MCF 10A (cell line): ENCODE data around the gene METTL26. TPM values are rescaled to one million over a fixed set of nuclear protein-coding genes. Genes with fewer than 3 reads are reported as not detected.

Experiments
- BruUV-seq: library from RNA; stranded (reverse); fragments of 400-500 nt; replicated peaks from 2 replicates; lab custom pipeline; 2021; lab: Mats Ljungman, UMichigan
- CTCF ChIA-PET: fragments of 300-600 bp; sonication (Branson Sonifier 250); formaldehyde crosslinking; extraction: SDS; loops from one replicate; lab custom pipeline; 2021; ENCODE audit warnings: antibody characterized with exemption, inconsistent platforms; lab: Yijun Ruan, JAX
- POLR2A ChIA-PET: fragments of 300-600, 350-650 bp; sonication (Branson Sonifier 250); formaldehyde crosslinking; extraction: SDS; loops from one replicate; lab custom pipeline; 2020; ENCODE audit warnings: antibody characterized with exemption, inconsistent platforms; lab: Yijun Ruan, JAX
- DNase-seq: peaks from one replicate; pipeline ENCODE4 v3.0.0-alpha.2; 2018; ENCODE audit not compliant: unreplicated experiment
- H3K27ac Mint-ChIP-seq: one replicate; pipeline ENCODE4 v1.8.0; 2022; ENCODE audit warnings: mild to moderate bottlenecking, low read depth, mixed read lengths; ENCODE audit not compliant: unreplicated experiment
- H3K27me3 Mint-ChIP-seq: one replicate; pipeline ENCODE4 v1.8.0; 2022; ENCODE audit warnings: mixed read lengths; ENCODE audit not compliant: insufficient read depth, unreplicated experiment
- H3K36me3 Mint-ChIP-seq: one replicate; pipeline ENCODE4 v1.8.0; 2022; ENCODE audit warnings: mild to moderate bottlenecking, moderate library complexity, mixed read lengths; ENCODE audit not compliant: insufficient read depth, unreplicated experiment
- H3K4me1 Mint-ChIP-seq: one replicate; pipeline ENCODE4 v1.8.0; 2022; ENCODE audit warnings: mixed read lengths; ENCODE audit not compliant: insufficient read depth, unreplicated experiment
- H3K4me3 Mint-ChIP-seq: one replicate; pipeline ENCODE4 v1.8.0; 2022; ENCODE audit warnings: mild to moderate bottlenecking, moderate library complexity, mixed read lengths; ENCODE audit not compliant: unreplicated experiment
- H3K9me3 Mint-ChIP-seq: one replicate; pipeline ENCODE4 v1.8.0; 2022; ENCODE audit warnings: mixed read lengths; ENCODE audit not compliant: unreplicated experiment
- intact Hi-C: fragments of 100-400 bp; cut with micrococcal nuclease; formaldehyde crosslinking; loops from 2 replicates; pipeline ENCODE4 v1.14.1; 2022
- total RNA-seq: library from RNA; stranded (reverse); gene quantifications from 2 replicates; pipeline ENCODE4 v1.2.3, GENCODE V29; 2022
- TF ChIP-seq, protein P1 (sequence below): fragments of 200-600 bp; IDR thresholded peaks from one replicate; pipeline ENCODE4 v1.8.0; 2022; ENCODE audit warnings: antibody characterized with exemption, mild to moderate bottlenecking; ENCODE audit not compliant: unreplicated experiment

METTL26 gene
- total RNA-seq, 1 experiment from 2014 or later, result 106 TPM

- Mint-ChIP-seq H3K4me3 (no peak within 1 kb of the TSS), H3K27ac (no peak within 1 kb of the TSS), H3K36me3 (peaks cover 47% of the 10 kb centered on the region), H3K9me3 (no peaks in the 10 kb centered on the region), H3K27me3 (no peaks in the 10 kb centered on the region), H3K4me1 (no peaks in the 10 kb centered on the region)
- no TSS peak for BruUV-seq
- DNase-seq, result no peak
- intact Hi-C loops, result no loop called here
- TF ChIP-seq, protein P1, sequence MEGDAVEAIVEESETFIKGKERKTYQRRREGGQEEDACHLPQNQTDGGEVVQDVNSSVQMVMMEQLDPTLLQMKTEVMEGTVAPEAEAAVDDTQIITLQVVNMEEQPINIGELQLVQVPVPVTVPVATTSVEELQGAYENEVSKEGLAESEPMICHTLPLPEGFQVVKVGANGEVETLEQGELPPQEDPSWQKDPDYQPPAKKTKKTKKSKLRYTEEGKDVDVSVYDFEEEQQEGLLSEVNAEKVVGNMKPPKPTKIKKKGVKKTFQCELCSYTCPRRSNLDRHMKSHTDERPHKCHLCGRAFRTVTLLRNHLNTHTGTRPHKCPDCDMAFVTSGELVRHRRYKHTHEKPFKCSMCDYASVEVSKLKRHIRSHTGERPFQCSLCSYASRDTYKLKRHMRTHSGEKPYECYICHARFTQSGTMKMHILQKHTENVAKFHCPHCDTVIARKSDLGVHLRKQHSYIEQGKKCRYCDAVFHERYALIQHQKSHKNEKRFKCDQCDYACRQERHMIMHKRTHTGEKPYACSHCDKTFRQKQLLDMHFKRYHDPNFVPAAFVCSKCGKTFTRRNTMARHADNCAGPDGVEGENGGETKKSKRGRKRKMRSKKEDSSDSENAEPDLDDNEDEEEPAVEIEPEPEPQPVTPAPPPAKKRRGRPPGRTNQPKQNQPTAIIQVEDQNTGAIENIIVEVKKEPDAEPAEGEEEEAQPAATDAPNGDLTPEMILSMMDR, result no peak
- POLR2A ChIA-PET, result interaction anchor here (0.6 to 2.0 kb wide), 9 partner anchors 9 to 85 kb away, joined by 3 to 17 read pairs (median 3); partner anchors contain the start of genes JMJD8, RAB40C, WDR24 and WDR90
- CTCF ChIA-PET, result no interaction called here
Measured at GRCh38 chr16:674968-675883, 39.1 kb upstream of the METTL26 start, which contains the start of gene RHBDL1. Gene RHBDL1 (plus strand): TSS chr16:675671. CDS start chr16:675791, 120 bp downstream.

DNA sequence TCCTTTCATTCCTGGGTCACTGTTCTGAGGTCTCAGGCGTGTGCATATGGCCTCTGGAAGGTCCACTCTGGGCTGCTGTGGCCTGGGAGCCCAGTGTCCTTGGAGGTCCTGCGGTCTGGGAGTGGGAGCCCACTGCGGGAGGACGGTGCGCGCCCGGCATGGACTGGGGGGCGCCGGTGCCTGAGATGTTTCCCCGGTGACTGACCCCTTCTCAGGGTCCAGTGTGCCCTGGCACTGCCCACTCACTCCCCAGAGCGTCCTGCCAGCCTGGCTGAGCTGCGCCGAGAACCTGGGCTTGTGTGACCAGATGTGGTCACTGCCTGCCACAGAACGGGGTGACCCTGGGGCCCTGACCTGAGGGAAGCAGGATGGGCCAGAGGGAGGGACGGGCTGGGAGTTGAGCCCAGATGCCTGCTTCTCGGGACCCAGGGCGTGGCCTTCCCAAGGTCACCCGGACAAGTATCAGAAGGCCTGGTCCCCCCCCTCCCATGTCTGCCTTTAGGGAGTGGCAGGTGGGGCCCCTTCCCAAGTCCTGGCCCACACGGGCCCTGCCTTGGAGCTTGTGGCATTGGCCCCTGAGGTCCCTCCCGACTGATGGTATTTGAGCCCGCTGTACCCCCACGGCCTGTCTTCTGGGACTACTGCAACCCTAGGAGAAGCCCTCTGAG, 38.2 kb upstream of the METTL26 start:
- Mint-ChIP-seq H3K27me3 (no peaks in the 10 kb centered on the region), H3K36me3 (peaks cover 54% of the 10 kb centered on the region), H3K27ac (peak overlapping the region; percentile 27), H3K4me3 (no peak overlapping the region), H3K9me3 (no peaks in the 10 kb centered on the region), H3K4me1 (no peaks in the 10 kb centered on the region)
- ChIA-PET CTCF (no interaction called here), POLR2A (interaction anchor here (1.2 to 1.5 kb wide), 2 partner anchors 8 to 10 kb away, joined by 4 to 7 read pairs; partner anchors contain the start of gene JMJD8)
- intact Hi-C loops, result no loop called here
- no TSS peak for BruUV-seq
- TF ChIP-seq, protein P1, result no peak
- DNase-seq, result no peak

DNA sequence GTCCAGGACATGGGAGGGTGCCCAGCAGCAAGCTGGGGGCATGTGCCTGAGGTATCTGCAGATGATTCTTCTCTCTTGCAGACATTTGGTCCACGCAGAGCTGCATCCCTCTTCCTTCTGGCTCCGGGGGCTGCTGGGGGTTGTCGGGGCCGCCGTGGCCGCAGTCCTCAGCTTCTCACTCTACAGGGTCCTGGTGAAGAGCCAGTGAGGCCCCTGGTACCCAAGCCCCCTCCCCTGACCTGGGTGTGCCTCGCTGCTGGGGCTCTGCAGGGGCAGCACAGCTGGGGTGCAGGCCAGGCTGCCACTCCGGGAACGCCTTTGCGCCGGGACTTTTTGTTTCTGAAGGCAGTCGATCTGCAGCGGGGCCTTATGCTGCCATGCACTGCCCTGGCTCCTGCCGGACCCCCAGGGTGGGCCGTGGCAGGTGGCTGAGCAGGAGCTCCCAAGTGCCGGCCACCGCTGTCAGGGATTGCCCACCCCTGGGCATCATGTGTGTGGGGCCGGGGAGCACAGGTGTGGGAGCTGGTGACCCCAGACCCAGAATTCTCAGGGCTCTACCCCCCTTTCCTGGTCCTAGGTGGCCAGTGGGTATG, 37.4 kb upstream of the METTL26 start:
- ChIA-PET CTCF (no interaction called here), POLR2A (interaction anchor here (0.7 to 1.3 kb wide), 5 partner anchors 9 to 47 kb away, joined by 3 to 4 read pairs (median 4); partner anchors contain the start of gene JMJD8)
- BruUV-seq, result TSS peak; percentile 44
- no peaks in the 10 kb centered on the region for H3K4me1 Mint-ChIP-seq
- intact Hi-C loops, result no loop called here
- no peaks in the 10 kb centered on the region for H3K27me3 Mint-ChIP-seq
- TF ChIP-seq, protein P1, result no peak
- H3K27ac Mint-ChIP-seq, result peak overlapping the region; percentile 27
- peaks cover 50% of the 10 kb centered on the region for H3K36me3 Mint-ChIP-seq
- no peak for DNase-seq
- no peaks in the 10 kb centered on the region for H3K9me3 Mint-ChIP-seq
- H3K4me3 Mint-ChIP-seq, result no peak overlapping the region
